GM21360 (cell line): ENCODE measurements around the gene BNC2.

ENCODE experiments used
- ATAC-seq: cut with Tn5 transposase; IDR thresholded peaks from one replicate; pipeline ENCODE4 v1.9.1; 2021; ENCODE audit warnings: mild to moderate bottlenecking, moderate library complexity; ENCODE audit not compliant: unreplicated experiment

Gene BNC2

GRCh38 chr9:16527573-16527972, 342.9 kb downstream of the BNC2 start:
- no peak for ATAC-seq

- ATAC-seq: no peak
Measured at GRCh38 chr9:16526380-16526779, 344.1 kb downstream of the BNC2 start.

GRCh38 chr9:16524823-16525222, 345.6 kb downstream of the BNC2 start:
- no peak for ATAC-seq

- ATAC-seq: no peak
Measured at GRCh38 chr9:16524078-16524477, 346.4 kb downstream of the BNC2 start.

- ATAC-seq: no peak
Measured at GRCh38 chr9:16521868-16522411, 348.5 kb downstream of the BNC2 start.

- ATAC-seq: no peak
Measured at GRCh38 chr9:16519001-16519400, 351.5 kb downstream of the BNC2 start.

GRCh38 chr9:16516891-16517290, 353.6 kb downstream of the BNC2 start:
- ATAC-seq: no peak

GRCh38 chr9:16515879-16516301, 354.6 kb downstream of the BNC2 start:
- no peak for ATAC-seq

GRCh38 chr9:16515207-16515606, 355.3 kb downstream of the BNC2 start:
- no peak for ATAC-seq

GRCh38 chr9:16514131-16514530, 356.3 kb downstream of the BNC2 start:
- no peak for ATAC-seq

- no peak for ATAC-seq
Measured at GRCh38 chr9:16512281-16512680, 358.2 kb downstream of the BNC2 start.

GRCh38 chr9:16510482-16510881, 360.0 kb downstream of the BNC2 start:
- ATAC-seq: no peak

- no peak for ATAC-seq
Measured at GRCh38 chr9:16509997-16510396, 360.5 kb downstream of the BNC2 start.

GRCh38 chr9:16505199-16505598, 365.3 kb downstream of the BNC2 start:
- ATAC-seq: no peak

- no peak for ATAC-seq
Measured at GRCh38 chr9:16501726-16502125, 368.7 kb downstream of the BNC2 start.

- ATAC-seq: no peak
Measured at GRCh38 chr9:16501141-16501540, 369.3 kb downstream of the BNC2 start.

GRCh38 chr9:16500386-16500785, 370.1 kb downstream of the BNC2 start:
- ATAC-seq: no peak

GRCh38 chr9:16499892-16500291, 370.6 kb downstream of the BNC2 start:
- no peak for ATAC-seq

GRCh38 chr9:16496908-16497307, 373.6 kb downstream of the BNC2 start:
- no peak for ATAC-seq

- ATAC-seq: no peak
Measured at GRCh38 chr9:16487915-16488314, 382.6 kb downstream of the BNC2 start.

GRCh38 chr9:16485575-16486321, 384.7 kb downstream of the BNC2 start:
- no peak for ATAC-seq

- no peak for ATAC-seq
Measured at GRCh38 chr9:16485160-16485559, 385.3 kb downstream of the BNC2 start.

GRCh38 chr9:16484744-16485143, 385.7 kb downstream of the BNC2 start:
- ATAC-seq: no peak
